GM18498 (cell line): ENCODE results near the gene C3orf20.
"Not testable (repeated sequence)": the region's sequence is repeated elsewhere in the genome, so short reads cannot be mapped to it uniquely, and the experiment has no call there.

Source experiments
- ATAC-seq: cut with Tn5 transposase; IDR thresholded peaks from one replicate; pipeline ENCODE4 v1.9.1; 2021; ENCODE audit warnings: mild to moderate bottlenecking, moderate library complexity; ENCODE audit not compliant: unreplicated experiment

The C3orf20 gene

GRCh38 chr3:14649466-14649865 is 25.5 kb upstream of the C3orf20 start:
- ATAC-seq, result no peak

DNA sequence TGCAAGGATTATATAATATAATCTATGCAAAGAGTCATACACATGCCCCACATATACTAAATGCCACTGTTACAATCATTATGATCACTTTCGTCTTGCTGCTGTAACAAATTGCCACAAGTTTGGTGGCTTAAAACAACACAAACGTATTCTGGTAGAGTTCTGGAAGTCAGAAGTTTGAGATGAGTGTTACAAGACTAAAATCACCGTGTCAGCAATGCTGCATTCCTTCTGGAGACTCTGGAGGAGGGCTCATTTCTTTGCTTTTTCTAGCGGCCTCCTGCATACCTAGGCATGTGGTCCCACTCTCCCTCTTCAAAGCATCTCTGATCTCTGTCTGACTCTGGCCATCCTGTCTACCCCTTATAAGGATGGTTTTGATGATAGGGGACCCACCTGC is 24.7 kb upstream of the C3orf20 start:
- no peak for ATAC-seq

DNA sequence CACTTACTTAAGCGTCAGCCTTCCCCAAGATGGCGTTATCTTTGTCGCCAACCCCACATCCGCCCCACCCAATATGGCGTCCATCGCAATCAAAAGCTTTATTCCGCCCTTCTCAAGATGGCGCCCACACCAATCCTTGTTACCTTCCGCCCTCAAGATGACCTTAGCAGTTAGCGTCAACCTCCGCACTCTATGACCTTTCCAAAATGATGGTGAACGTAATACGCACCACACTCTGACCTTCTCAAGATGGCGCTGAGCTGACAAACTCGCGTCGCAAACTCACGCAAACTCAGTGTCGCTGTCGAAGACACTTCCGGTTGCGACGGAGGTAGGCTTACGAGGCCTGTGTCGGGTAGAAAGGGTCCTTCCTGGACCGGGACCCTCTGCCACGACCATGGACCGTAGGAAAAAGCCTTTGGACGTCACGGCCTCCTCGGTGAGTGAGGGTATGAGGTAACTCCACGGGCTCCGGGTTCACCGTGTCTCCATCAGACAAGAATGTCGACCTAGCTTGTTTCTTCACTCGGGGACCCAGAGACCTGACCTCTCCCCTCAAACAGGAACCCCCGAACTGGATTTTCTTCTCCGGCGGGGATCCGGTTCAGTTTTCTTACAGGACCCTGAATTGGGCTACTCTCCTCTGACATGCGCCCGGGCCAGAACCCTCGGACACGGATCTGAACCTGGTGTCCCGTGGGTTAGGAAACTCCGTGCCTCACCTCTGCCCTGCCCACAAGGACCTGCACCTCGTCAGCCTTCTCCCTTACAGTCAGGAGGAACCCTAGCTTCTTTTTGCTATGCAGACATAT is 23.3 kb upstream of the C3orf20 start, which contains the start of gene CCDC174:
CCDC174 (plus strand) TSS at position 323 of the 812 bp plus-strand sequence; CDS start at position 398, 75 bp downstream.
- ATAC-seq, result peak; percentile 99

DNA sequence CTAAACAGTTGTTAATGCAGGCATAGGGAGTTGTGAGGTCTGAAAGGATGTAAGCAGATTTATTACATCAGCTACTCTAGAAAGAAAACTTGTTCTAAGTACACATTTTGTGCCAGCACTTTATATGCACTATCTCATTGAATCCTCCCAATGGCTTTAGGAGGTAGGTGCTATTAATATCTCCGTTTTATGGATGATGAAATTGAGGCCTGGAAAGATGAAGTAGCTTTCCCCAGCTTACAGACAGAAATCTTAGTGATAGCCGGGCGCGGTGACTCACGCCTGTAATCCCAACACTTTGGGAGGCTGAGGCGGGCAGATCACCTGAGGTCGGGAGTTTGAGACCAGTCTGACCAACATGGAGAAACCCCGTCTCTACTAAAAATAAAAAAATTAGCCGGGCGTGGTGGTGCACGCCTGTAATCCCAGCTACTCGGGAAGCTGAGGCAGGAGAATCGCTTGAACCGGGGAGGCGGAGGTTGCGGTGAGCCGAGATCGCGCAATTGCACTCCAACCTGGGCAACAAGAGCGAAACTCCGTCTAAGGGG is 22.5 kb upstream of the C3orf20 start:
- not testable (repeated sequence) for ATAC-seq

DNA sequence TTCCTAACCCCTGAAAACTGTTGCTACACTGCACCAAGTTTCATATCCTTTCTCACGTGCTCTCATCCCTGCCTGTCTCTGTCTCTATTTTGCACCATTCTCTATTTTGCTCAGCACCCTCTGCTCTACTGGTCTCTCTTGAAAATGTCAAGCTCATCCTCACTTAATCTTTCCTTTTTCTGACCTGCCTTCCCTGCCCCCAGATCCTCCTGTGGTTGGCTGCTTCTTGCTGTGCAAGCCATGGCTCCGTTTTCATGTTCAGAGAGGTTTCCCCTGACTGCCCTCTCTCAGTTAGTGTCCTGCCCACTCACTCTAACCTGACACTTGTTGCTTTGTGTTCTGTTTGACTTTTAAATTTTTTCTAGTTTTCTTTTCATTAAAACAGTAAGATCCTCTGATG is 17.4 kb upstream of the C3orf20 start:
- no peak for ATAC-seq

GRCh38 chr3:14658978-14659377 is 16.0 kb upstream of the C3orf20 start:
- ATAC-seq, result no peak

- ATAC-seq, result no peak
These were observed 14.0 kb upstream of the C3orf20 start for GRCh38 chr3:14660942-14661341.

GRCh38 chr3:14663396-14664135 is 11.4 kb upstream of the C3orf20 start:
- ATAC-seq, result no peak

DNA sequence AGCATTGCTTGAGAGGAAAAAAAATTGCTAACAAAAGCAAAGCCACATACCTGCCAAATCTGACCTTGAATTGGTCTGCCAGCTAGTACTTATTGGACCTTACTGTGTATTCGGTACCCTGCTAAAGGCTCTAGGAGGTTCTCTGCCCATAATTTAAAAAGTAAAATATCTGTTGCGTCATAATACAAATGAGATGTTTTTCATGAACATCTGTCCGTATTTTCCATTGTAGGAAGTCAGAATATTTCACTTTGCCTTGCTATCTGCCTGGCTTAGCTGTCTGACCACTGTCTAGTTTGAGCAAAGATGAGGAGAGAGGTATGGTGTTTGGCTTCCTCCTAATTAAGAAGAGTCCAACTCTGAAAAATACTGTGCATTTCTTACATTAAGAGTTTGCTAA is 10.8 kb upstream of the C3orf20 start:
- ATAC-seq, result no peak

DNA sequence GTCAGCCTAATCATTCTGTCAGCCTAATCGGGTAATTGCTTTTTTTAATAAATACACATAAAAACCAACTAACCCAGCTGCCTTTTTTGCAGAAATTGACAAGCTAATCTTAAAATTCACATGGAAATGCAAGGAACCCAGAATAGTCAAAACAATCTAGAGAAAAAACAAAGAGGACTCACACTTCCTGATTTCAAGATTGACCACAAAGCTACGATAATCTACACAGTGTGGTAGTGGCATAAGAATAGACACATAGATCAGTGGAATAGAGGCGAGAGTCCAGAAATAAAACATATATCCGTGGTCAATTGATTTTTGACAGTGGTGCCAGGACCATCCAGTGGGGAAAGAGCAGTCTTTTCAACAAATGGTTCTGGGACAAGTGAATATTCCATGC is 2.4 kb upstream of the C3orf20 start:
- ATAC-seq, result no peak

DNA sequence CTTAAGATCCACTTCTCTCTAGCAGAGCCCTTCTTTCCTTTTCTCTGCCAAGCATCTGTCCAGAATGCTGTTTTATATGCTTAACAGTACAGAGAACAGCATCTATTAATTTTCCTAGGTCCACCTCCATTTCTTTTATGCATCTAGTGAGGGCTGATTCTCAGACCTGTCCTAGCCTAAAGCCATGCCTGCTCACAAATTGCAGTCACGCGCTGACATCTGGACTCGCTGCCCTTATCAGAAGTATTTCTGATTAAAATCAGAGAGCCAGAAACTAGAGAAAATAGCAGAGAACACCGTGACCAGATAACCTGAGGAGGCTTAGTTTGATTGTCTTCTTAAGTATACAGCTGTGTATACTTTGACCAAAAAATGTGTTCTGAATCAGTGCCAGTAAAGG is 1.9 kb downstream of the C3orf20 start:
- ATAC-seq, result no peak

DNA sequence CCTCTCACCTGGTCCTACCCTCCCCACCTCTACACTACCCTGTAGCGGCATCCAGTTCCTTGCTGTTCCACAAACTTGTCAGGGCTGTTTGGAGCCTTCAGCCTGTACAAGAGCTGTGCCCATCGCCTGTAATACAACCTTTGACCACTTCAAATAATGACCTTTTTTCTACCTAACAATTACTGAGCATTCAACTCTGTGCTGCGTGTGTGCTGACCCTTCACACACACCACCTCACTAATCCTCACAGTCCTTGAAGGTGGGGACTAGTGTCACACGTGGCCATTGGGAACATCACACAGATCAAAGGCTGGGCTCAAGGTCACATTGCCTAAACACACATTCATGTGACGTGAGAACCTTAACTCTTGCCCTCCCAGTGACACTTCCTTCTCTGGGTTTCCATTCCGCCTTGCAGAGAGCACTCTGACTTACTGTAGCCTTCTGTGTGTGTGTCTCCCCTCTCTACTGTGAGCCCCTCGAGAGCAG is 3.1 kb downstream of the C3orf20 start:
- no peak for ATAC-seq

- no peak for ATAC-seq
These were observed 5.2 kb downstream of the C3orf20 start for GRCh38 chr3:14680115-14680514.

DNA sequence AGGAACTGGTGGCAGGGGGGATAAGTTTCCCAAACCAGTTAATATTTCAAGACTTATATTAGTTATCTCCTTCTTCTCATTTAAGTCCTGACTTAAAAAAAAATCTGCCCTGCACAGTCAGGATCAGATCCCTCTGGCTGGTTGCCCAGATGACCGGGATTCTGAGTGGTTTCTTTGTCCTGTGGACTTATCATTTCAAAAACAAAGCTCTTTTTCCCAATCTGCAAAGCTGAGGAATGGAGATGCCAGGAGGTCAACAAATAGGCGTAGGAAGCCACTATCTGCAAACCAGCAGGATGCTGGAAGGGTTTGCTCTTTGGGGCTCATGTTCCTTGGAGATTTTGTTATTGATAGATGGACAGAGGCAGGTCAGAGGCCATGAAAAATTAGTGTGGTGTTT is 5.8 kb downstream of the C3orf20 start:
- no peak for ATAC-seq

DNA sequence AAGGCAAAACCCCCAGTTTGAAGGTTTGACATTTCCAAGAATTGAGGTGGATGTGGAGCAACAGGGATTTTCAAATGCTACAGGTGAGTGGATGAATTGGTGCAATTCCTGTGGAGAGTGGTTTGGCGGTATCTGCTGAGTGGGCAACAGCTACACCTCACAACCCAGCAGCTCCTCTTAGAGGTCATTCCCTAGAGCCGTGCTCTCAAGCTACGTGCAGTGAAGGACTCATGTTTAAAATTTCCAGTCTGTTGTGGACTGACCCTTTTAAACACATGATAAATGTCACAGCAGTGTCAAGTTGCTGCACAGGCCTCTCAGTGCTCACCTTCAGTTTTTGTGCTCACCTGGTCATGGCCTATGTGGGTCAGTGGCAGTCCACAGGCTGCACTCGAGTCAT is 9.5 kb downstream of the C3orf20 start:
- no peak for ATAC-seq

DNA sequence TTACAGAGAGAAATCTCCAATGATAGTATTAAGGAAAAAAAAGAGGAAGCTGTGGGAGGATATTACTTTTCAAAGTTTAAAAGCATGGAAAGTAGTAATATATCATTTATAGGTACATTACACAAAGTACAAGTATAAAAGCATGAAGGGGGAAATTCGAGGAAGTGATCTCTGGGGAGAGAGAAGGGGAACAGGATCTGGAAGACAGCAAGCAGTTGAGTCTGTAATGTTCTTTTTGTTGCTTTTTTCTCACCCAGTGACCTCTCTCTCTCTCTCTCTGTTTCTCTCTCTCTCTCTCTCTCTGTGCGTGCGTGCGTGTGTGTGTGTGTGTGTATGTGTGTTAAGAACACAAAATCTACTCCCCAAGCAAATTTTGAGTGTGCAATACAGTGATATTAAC is 10.2 kb downstream of the C3orf20 start:
- no peak for ATAC-seq

DNA sequence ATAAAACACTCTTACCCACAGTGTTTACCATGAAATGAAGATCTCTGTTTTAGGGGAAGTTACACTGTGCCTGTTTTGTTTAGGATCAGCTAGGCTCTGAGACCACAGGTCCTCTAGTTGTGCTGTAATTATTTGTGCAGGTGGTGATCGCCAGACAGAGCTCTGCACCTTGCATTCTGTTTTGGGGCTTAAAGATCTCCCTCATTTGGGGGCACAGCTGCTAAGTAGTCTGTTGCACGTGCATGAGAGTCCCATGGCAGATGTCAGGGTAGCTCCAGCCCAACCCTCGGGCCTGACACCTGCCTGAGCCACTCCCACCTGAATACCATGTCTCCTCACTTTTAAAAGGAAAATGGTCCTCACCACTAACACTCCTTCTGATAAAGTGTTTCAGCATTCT is 12.4 kb downstream of the C3orf20 start:
- no peak for ATAC-seq

- ATAC-seq, result peak; percentile 45
These were observed 13.6 kb downstream of the C3orf20 start for GRCh38 chr3:14688525-14688924.

DNA sequence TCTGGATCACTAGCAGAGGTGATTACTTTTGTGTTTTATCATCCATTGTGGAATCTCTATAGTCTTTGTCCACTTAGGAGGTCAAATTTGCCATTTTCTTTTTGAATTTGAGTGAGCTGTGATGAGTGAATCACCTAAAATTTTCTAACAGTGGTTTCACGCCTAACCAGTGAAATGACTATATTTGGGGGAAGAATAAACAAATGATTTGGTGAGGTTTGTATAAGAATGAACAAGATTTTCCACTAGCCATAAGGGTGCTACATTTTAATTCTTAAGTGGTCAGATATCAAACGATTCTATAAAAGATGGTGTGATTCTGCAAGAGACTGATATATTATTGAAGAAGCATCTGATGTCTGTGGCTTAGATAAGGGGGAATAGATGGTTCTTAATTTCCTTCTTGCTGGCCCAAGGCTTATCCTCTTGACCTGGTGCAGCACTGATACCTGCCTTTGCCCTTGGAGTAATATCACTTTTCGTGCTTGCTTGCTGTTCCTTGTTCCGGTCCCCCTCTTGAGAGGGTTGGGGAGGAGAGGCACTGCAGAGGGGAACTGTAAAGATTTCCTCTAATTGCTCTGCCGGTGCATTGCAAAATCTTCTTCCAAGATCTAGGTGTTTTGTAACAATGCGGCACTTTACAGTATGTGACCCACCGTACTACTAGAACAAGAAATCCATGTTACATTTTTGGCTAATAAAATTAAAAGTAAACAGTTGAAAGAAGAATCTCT is 14.5 kb downstream of the C3orf20 start:
- ATAC-seq, result peak; percentile 39

- peak; percentile 45 for ATAC-seq
These were observed 16.3 kb downstream of the C3orf20 start for GRCh38 chr3:14691239-14691638.

DNA sequence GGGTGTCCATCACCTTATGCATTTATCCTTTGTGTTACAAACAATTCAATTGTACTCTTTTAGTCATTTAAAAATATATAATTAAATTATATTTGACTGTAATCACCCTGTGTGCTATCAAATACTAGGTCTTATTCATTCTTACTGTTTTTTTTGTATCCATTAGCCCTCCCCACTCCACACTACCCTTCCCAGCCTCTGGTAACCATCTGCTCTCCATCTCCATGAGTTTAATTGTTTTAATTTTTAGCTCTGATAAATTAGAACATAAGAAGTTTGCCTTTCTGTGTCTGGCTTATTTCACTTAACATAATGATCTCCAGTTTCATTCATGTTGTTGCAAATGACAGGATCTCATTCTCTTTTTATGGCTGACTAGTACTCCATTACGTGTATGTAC is 16.8 kb downstream of the C3orf20 start:
- no peak for ATAC-seq
